ENCODE measurements around the gene RBM19.

The RBM19 gene

GRCh38 chr12:113779774-113780173, 186.4 kb downstream of the RBM19 start:
- TF ChIP-seq CTCF (IDR thresholded peaks at IDR 0.05; ENCODE audit: low read depth, low read length), result no peak
- H3K4me3 ChIP-seq (ENCODE audit: low read depth, low read length), result no peak overlapping the region

- H3K4me3 ChIP-seq (ENCODE audit: low read depth, low read length), result no peak overlapping the region
- no peak for TF ChIP-seq CTCF (IDR thresholded peaks at IDR 0.05; ENCODE audit: low read depth, low read length)
Measured at GRCh38 chr12:113778432-113779132, 187.5 kb downstream of the RBM19 start.

DNA sequence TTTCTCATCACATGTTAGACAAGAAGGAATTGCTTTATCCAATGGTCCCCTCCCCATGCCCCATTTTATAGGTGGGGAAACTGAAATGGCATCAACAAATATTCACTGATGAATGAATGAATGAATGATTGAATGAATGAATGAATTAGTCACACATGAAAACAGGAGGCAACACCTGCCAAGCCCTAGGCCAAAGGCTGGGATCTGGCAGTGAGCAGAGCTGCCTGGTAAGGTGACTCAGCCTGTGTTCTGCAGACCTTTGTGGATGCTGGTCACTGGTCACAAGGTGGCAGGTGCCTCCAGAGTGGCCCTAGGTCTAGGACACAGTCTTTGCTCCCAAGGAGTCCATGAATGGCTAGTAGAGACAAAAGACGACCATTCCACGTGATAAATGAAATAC, 188.4 kb downstream of the RBM19 start:
- TF ChIP-seq CTCF (IDR thresholded peaks at IDR 0.05; ENCODE audit: low read depth, low read length), result no peak

DNA sequence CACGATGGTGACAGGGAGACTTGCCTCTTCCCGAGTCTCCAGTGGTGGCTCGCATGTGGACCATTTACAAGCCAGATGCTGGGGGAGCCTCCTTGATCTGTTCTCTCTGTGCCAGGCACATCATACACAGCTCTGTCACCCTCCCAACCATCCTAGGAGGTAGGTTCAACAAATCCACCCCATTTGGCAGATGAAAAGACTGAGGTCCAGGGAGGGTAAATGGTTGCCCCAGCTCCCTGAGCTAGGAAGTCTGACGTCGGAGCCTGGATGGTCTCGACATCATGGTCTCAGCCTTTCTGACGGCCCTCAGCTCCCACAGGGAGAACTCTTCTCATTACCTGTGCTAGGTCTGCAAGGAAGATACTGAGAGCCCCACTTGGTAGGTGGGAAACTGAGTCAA, 189.6 kb downstream of the RBM19 start:
- no peak overlapping the region for H3K4me3 ChIP-seq (ENCODE audit: low read depth, low read length)

More for the DNA sequence above, 188.4 kb downstream of the RBM19 start:
- H3K4me3 ChIP-seq (ENCODE audit: low read depth, low read length), result no peak overlapping the region

DNA sequence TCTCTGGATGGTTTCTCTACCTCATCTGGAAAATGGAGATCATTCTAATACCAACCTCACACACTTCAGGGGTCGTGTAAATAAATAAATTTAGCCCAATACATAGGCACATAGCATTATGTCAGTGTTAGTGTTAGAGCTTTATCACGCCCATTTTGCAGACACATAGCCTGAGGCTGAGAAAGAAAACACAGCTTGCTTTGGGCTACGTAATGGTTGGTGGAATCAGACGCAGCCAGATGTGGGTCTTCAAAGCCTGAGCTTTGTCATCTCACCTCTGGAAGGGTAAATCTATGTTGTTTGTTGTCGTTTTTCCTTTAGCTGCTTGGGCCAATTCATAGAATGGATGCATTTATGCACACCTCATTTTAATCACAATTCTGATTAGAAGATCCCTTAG, 191.6 kb downstream of the RBM19 start:
- H3K4me3 ChIP-seq (ENCODE audit: low read depth, low read length), result no peak overlapping the region
- no peak for TF ChIP-seq CTCF (IDR thresholded peaks at IDR 0.05; ENCODE audit: low read depth, low read length)

More for the DNA sequence above, 189.6 kb downstream of the RBM19 start:
- TF ChIP-seq CTCF (IDR thresholded peaks at IDR 0.05; ENCODE audit: low read depth, low read length), result no peak

GRCh38 chr12:113772505-113773030, 193.6 kb downstream of the RBM19 start:
- no peak overlapping the region for H3K4me3 ChIP-seq (ENCODE audit: low read depth, low read length)
- no peak for TF ChIP-seq CTCF (IDR thresholded peaks at IDR 0.05; ENCODE audit: low read depth, low read length)

DNA sequence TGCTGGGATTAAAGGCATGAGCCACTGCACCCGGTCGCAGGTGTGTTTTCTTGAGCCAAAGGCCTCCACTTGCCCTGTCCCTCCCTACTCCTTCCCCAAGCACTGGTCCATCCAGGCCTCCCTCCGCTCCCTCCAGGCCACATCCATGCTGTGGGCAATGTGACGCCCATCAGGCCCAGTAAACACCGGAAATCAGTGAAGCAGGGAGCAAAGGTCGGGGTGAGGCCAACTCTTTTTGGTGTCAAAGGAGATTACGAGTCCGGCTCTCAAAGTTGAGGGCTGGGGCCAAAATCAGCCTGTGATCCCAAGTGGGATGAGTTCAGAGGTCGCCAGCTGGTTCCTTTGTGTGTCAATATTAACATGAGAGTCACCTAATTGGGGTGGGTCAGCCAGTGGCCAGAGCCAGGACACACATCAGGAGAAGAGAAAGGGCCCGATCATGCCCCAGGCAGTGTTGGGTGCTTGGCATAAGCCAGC, 195.7 kb downstream of the RBM19 start:
- no peak for TF ChIP-seq CTCF (IDR thresholded peaks at IDR 0.05; ENCODE audit: low read depth, low read length)
- no peak overlapping the region for H3K4me3 ChIP-seq (ENCODE audit: low read depth, low read length)
